GM12801 (cell line): Measurements from ENCODE around the gene C11orf91.

Experiments used
- TF ChIP-seq, protein P1 (sequence below): IDR thresholded peaks from one replicate; pipeline ENCODE4 v1.5.1; 2011; ENCODE audit warnings: control low read depth; ENCODE audit not compliant: insufficient read length; ENCODE audit errors: extremely low read depth

Gene C11orf91

DNA sequence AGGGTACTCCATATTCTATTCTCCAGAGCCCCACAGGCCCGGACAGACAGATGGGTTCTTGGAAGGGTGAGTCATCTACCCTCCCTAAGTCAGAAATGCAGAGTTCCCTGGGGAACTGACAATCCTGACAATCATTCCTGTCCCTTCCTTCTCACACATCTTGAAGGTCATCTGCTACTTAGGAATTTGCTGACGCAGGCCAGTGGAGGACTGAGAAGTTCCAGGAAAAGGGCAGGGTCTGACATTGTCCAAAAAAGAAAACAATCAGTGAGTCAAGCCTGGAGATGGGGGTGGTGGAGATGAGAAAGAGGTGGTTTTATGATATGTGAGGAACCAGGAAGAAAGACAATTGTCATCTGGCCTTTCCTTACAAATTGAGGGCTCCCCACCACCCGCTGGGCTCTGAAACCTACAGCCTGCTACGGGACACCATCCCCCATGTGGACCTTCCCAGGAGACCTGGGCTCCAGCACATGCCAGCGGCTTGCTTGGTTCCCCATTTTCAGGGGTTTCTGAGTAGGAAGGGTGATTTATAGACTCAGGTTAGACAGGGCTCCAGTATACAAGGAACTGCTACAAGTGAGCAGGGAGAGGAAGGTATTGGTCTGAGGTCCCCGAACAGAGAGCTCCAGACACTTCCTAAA, 22.7 kb upstream of the C11orf91 start:
- TF ChIP-seq, protein P1, sequence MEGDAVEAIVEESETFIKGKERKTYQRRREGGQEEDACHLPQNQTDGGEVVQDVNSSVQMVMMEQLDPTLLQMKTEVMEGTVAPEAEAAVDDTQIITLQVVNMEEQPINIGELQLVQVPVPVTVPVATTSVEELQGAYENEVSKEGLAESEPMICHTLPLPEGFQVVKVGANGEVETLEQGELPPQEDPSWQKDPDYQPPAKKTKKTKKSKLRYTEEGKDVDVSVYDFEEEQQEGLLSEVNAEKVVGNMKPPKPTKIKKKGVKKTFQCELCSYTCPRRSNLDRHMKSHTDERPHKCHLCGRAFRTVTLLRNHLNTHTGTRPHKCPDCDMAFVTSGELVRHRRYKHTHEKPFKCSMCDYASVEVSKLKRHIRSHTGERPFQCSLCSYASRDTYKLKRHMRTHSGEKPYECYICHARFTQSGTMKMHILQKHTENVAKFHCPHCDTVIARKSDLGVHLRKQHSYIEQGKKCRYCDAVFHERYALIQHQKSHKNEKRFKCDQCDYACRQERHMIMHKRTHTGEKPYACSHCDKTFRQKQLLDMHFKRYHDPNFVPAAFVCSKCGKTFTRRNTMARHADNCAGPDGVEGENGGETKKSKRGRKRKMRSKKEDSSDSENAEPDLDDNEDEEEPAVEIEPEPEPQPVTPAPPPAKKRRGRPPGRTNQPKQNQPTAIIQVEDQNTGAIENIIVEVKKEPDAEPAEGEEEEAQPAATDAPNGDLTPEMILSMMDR = no peak

DNA sequence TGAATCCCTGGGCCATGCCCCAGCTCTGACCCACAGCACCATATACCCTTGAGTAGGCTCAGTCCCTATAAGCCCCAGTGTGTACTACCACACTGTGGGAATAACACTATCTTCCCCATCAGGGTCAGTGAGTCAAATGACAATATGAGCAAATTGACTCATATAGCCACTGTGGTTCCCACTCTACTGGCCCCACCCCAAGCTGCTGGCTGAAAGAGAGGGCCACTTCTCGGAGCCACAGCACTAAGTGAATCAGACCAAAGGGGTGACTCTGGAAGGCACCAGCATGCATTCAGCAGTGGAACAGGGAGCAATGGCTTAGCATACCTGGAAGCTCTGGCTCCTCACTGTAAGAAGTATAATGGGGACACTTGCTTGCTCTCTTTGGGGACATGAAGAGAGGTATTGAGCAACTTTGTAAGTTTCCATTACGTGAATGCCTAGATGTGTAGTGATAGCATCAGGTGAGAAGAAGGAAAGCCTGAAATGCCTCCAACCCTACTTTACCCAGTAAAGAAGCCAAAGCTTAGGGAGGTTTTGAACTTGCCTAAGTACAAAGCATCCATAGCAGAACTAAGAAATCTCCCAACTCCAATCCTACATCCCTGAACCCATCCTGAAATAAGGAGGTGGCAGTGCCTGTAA, 22.1 kb upstream of the C11orf91 start:
- TF ChIP-seq, protein P1 = no peak

DNA sequence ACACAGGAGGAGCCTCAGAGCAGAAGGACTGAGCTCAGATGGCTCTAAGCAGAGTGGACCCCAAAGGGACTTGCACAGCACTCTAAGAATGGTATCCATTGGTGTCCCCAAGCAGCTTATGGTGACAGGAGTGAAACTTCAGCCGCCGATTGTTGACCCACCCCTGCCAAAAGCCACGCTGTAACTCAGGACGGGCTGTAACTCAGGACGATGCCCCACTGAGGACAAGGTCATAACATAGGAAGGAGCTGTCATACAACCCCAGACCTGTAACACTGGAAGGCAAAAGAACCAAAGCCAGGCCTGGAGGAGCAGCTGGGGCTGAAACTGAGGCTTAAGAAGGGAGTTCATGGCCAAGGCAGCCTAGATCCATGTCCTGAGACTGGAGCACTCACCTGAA, 21.4 kb upstream of the C11orf91 start:
- TF ChIP-seq, protein P1 = no peak

DNA sequence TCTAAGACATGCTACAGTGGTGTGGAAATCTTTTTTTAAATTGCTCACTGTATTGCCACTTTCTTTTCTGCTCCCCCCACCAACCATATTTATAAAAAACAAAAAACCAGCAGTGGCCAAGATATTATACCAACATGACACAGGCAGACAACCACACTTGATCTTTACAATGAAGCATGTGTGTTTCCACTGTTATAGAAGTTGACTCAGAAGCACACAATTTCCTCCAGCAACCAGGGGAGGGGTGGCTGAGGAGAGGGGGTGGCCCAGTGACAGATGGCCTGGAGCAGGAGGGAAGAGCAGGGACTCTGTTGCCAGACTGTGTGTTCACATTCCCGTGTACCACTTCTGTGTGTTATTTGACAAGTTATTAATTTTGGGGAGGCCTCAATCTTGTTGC, 20.8 kb upstream of the C11orf91 start:
- TF ChIP-seq, protein P1 = no peak

DNA sequence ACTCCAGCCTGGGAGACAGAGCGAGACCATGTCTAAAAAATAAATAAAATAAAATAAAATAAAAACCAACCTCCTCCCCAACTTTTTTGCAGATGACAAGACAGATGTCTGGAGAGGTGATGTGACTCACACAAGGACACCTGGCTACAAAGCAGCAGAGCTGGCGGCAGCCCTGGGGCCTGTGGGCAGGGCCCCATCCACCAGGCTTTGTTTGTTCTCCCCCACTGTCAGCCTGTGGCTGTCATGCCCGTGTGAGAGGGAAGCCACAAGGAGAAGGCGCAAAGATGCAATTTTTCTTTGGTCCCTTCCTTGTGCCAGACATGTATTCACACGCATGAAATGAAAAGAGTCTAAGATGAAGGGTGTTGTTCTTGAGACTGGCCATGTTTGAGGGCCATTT, 19.0 kb upstream of the C11orf91 start:
- TF ChIP-seq, protein P1 = no peak

DNA sequence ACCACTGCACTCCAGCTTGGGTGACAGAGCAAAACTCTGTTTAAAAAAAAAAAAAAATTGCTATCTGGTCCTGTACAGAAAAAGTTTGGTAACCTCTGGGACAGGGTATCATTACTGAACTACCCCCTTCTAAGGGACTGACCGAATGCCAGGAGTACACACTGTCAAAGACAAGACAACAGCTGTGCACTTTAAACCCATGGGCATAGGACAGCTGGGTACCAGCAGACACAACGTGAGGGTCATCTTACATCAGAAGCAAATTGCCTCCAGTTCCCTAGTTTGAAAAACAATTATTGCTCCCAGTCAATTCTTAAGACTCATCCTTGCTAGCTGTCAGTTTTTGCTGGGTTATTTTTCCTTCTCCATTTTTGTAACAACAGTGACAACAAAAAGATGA, 17.8 kb upstream of the C11orf91 start:
- TF ChIP-seq, protein P1 = no peak

DNA sequence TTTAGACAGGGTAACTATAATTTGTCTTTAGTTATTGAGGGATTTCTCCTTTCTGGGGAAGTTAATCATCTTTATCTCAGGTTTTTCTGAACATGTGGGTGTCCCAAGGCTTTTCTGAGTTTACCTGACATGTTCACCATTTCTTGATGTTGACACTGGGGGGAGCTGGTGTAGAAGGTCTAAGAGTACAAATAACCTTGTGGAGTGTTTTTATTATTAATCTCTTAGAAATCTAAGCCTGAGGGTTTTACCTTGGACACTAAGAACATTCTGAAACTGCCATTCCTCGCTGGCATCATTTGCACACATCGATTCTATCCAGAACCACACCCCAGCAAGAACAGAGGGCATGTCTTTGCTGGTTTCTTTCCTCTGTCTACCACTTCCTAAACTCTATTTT, 15.6 kb upstream of the C11orf91 start:
- TF ChIP-seq, protein P1 = no peak
